ENCODE data around the gene ELOA2.

ELOA2 gene

GRCh38 chr18:47054369-47054768 is 18.9 kb upstream of the ELOA2 start:
- no peak for TF ChIP-seq TAF1 (IDR thresholded peaks at IDR 0.05; ENCODE audit: borderline replicate concordance, insufficient read depth, low read length)
- TF ChIP-seq POLR2AphosphoS5 (IDR thresholded peaks at IDR 0.05; ENCODE audit: low read depth, low read length) = no peak
- no peak for TF ChIP-seq FOXP2 (optimal IDR thresholded peaks at IDR 0.05; ENCODE audit: borderline replicate concordance, extremely low read depth, extremely low read length, insufficient read depth)
- no peak for TF ChIP-seq SIN3A (IDR thresholded peaks at IDR 0.05; ENCODE audit: borderline replicate concordance, insufficient read depth, low read length)
- no peak for TF ChIP-seq REST (IDR thresholded peaks at IDR 0.05; ENCODE audit: insufficient read depth in 1 of 2, low read depth in 2 of 2, low read length in 2 of 2)

GRCh38 chr18:47050468-47050867 is 15.0 kb upstream of the ELOA2 start:
- TF ChIP-seq SIN3A (IDR thresholded peaks at IDR 0.05; ENCODE audit: borderline replicate concordance, insufficient read depth, low read length) (no peak), TAF1 (IDR thresholded peaks at IDR 0.05; ENCODE audit: borderline replicate concordance, insufficient read depth, low read length) (no peak)

GRCh38 chr18:47040982-47041381 is 5.6 kb upstream of the ELOA2 start:
- no peak for TF ChIP-seq REST (IDR thresholded peaks at IDR 0.05; ENCODE audit: insufficient read depth in 1 of 2, low read depth in 2 of 2, low read length in 2 of 2)

GRCh38 chr18:47036927-47037578 is 1.6 kb upstream of the ELOA2 start:
- no peak for TF ChIP-seq REST (IDR thresholded peaks at IDR 0.05; ENCODE audit: insufficient read depth in 1 of 2, low read depth in 2 of 2, low read length in 2 of 2)
- no peak for TF ChIP-seq FOXP2 (optimal IDR thresholded peaks at IDR 0.05; ENCODE audit: borderline replicate concordance, extremely low read depth, extremely low read length, insufficient read depth)
- no peak for TF ChIP-seq POLR2AphosphoS5 (IDR thresholded peaks at IDR 0.05; ENCODE audit: low read depth, low read length)
- TF ChIP-seq SIN3A (IDR thresholded peaks at IDR 0.05; ENCODE audit: borderline replicate concordance, insufficient read depth, low read length) = no peak
- no peak for TF ChIP-seq TAF1 (IDR thresholded peaks at IDR 0.05; ENCODE audit: borderline replicate concordance, insufficient read depth, low read length)

GRCh38 chr18:47036298-47036874 is 965 bp upstream of the ELOA2 start:
- TF ChIP-seq SIN3A (IDR thresholded peaks at IDR 0.05; ENCODE audit: borderline replicate concordance, insufficient read depth, low read length) (no peak), TAF1 (IDR thresholded peaks at IDR 0.05; ENCODE audit: borderline replicate concordance, insufficient read depth, low read length) (no peak), FOXP2 (optimal IDR thresholded peaks at IDR 0.05; ENCODE audit: borderline replicate concordance, extremely low read depth, extremely low read length, insufficient read depth) (no peak), POLR2AphosphoS5 (IDR thresholded peaks at IDR 0.05; ENCODE audit: low read depth, low read length) (no peak), REST (IDR thresholded peaks at IDR 0.05; ENCODE audit: insufficient read depth in 1 of 2, low read depth in 2 of 2, low read length in 2 of 2) (no peak)

Data from PFSK-1 (cell line).